DND-41 (cell line): ENCODE results near the gene GBX1.
A peak's percentile ranks its signal among the peaks of the same experiment; 100 is the strongest.

Source experiments
- ATAC-seq: fragments of 200-7000 bp; cut with Tn5 transposase; 3 replicates; pipeline ENCODE4 v1.9.1; 2021; ENCODE audit warnings: low read depth; ENCODE audit not compliant: insufficient read depth
- DNase-seq: peaks from one replicate; pipeline ENCODE4 v3.0.0-alpha.2; 2020
- H2AFZ ChIP-seq: 2 replicates; pipeline ENCODE4 v1.6.0; 2012; ENCODE audit warnings: low read depth, low read length
- H3K27ac ChIP-seq: 2 replicates; pipeline ENCODE4 v1.5.1; 2012; ENCODE audit warnings: low read length, inconsistent platforms
- H3K27me3 ChIP-seq: fragments of 200-600 bp; sonication (generic); 2 replicates; pipeline ENCODE4 v1.6.0; 2012; ENCODE audit warnings: low read length, mild to moderate bottlenecking, inconsistent platforms; ENCODE audit not compliant: insufficient read depth, poor library complexity
- H3K36me3 ChIP-seq: 2 replicates; pipeline ENCODE4 v1.5.1; 2012; ENCODE audit warnings: low read length, inconsistent platforms; ENCODE audit not compliant: insufficient read depth
- H3K4me1 ChIP-seq: 2 replicates; pipeline ENCODE4 v1.5.1; 2012; ENCODE audit warnings: mild to moderate bottlenecking, low read length; ENCODE audit not compliant: insufficient read depth
- H3K4me2 ChIP-seq: 2 replicates; pipeline ENCODE4 v1.6.0; 2012; ENCODE audit warnings: mild to moderate bottlenecking, moderate library complexity, low read length, inconsistent platforms; ENCODE audit not compliant: insufficient read depth
- H3K4me3 ChIP-seq, 2 experiments: fragments of 200-600 bp in 1 of 2; shearing (Covaris generic) in 1 of 2; 2 replicates each; pipeline ENCODE4 v1.5.1; 2012 to 2016; ENCODE audit warnings: inconsistent platforms in 2 of 2, low read length in 2 of 2, mild to moderate bottlenecking in 2 of 2, low read depth in 1 of 2, moderate library complexity in 1 of 2
- H3K79me2 ChIP-seq: 2 replicates; pipeline ENCODE4 v1.6.0; 2012; ENCODE audit warnings: low read length, inconsistent platforms; ENCODE audit not compliant: insufficient read depth
- H3K9ac ChIP-seq: 2 replicates; pipeline ENCODE4 v1.6.0; 2012; ENCODE audit warnings: low read depth, mild to moderate bottlenecking, inconsistent platforms, low read length, moderate library complexity
- H3K9me3 ChIP-seq: 2 replicates; pipeline ENCODE4 v1.5.1; 2012; ENCODE audit warnings: low read length, moderate library complexity, mild to moderate bottlenecking, inconsistent platforms; ENCODE audit not compliant: insufficient read depth, severe bottlenecking
- H4K20me1 ChIP-seq: 2 replicates; pipeline ENCODE4 v1.6.0; 2012; ENCODE audit warnings: low read length; ENCODE audit not compliant: insufficient read depth
- EZH2 ChIP-seq: IDR thresholded peaks from 3 replicates; pipeline ENCODE4 v1.6.1; 2012; ENCODE audit warnings: borderline replicate concordance, low read depth, mild to moderate bottlenecking, moderate library complexity, low read length, inconsistent platforms; ENCODE audit not compliant: severe bottlenecking
- TF ChIP-seq, protein P1 (sequence below): IDR thresholded peaks from 2 replicates; pipeline ENCODE4 v1.5.1; 2012; ENCODE audit warnings: borderline replicate concordance, low read length, moderate library complexity, mild to moderate bottlenecking; ENCODE audit not compliant: poor library complexity, severe bottlenecking; ENCODE audit errors: extremely low read depth

The GBX1 gene

DNA sequence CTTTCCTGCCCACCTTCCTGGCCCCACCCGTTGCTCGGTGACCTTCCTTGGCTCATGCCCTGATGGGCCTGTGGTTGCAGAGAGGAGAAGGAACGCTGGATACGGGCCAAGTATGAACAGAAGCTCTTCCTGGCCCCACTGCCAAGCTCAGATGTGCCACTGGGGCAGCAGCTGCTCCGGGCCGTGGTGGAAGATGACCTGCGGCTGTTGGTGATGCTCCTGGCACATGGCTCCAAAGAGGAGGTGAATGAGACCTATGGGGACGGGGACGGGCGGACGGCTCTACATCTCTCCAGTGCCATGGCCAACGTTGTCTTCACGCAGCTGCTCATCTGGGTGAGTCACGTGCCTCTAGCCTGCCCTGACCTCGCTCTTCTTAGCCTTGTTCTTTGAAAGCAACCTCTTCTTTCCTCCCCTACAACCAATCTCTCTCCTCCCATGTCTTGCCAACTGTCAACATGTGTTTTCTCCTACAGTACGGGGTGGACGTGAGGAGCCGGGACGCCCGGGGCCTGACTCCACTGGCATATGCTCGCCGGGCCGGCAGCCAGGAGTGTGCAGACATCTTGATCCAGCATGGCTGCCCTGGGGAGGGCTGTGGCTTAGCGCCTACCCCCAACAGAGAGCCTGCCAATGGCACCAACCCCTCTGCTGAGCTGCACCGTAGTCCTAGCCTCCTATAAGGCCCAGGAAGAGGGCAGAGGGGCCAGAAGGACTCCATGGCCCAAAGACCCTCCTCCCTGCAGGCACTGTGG is 24.1 kb downstream of the GBX1 start:
- H3K4me2 ChIP-seq = no peak overlapping the region
- peaks cover 23% of the 10 kb centered on the region for H3K36me3 ChIP-seq
- H3K4me3 ChIP-seq = no peak overlapping the region
- no peak overlapping the region for H3K9ac ChIP-seq
- H3K27ac ChIP-seq = no peak overlapping the region
- no peak for DNase-seq
- H3K4me1 ChIP-seq = no peaks in the 10 kb centered on the region
- TF ChIP-seq, protein P1, sequence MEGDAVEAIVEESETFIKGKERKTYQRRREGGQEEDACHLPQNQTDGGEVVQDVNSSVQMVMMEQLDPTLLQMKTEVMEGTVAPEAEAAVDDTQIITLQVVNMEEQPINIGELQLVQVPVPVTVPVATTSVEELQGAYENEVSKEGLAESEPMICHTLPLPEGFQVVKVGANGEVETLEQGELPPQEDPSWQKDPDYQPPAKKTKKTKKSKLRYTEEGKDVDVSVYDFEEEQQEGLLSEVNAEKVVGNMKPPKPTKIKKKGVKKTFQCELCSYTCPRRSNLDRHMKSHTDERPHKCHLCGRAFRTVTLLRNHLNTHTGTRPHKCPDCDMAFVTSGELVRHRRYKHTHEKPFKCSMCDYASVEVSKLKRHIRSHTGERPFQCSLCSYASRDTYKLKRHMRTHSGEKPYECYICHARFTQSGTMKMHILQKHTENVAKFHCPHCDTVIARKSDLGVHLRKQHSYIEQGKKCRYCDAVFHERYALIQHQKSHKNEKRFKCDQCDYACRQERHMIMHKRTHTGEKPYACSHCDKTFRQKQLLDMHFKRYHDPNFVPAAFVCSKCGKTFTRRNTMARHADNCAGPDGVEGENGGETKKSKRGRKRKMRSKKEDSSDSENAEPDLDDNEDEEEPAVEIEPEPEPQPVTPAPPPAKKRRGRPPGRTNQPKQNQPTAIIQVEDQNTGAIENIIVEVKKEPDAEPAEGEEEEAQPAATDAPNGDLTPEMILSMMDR = no peak
- TF ChIP-seq EZH2 = no peak
- no peaks in the 10 kb centered on the region for H3K9me3 ChIP-seq
- peaks cover 4% of the 10 kb centered on the region; the same call in 1 of the 2 replicates for H4K20me1 ChIP-seq
- no peak for ATAC-seq
- no peaks in the 10 kb centered on the region for H3K79me2 ChIP-seq
- H2AFZ ChIP-seq = no peak overlapping the region
- no peaks in the 10 kb centered on the region for H3K27me3 ChIP-seq

DNA sequence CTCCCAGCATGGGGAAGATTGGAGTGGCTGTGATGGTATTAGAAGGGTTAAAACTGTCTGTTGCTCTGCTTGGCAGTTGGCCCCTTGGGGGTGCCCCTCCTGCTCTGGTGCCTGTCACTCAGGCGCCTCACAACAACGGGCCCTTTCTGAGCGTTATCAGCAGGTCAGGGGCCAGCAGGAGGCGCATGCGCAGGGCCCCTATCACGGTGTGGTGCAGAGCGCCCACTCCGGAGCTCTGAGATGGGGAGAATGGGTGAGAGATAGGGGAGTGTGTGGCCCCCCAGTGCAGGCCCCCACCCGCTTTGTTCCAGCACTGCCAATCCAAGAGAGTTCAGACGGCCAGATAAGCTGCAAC is 24.8 kb downstream of the GBX1 start:
- Histone ChIP-seq H3K27ac (no peak overlapping the region), H3K4me1 (no peaks in the 10 kb centered on the region), H3K36me3 (peaks cover 23% of the 10 kb centered on the region), H3K9ac (no peak overlapping the region), H4K20me1 (peaks cover 4% of the 10 kb centered on the region; the same call in 1 of the 2 replicates), H3K79me2 (no peaks in the 10 kb centered on the region), H3K27me3 (no peaks in the 10 kb centered on the region), H3K4me3 (no peak overlapping the region), H3K9me3 (no peaks in the 10 kb centered on the region), H3K4me2 (no peak overlapping the region), H2AFZ (no peak overlapping the region)
- ATAC-seq (0 out of 3 replicates have a peak, but pooled peaks have one; percentile 22), DNase-seq (no peak)
- TF ChIP-seq, protein P1 = no peak
- no peak for TF ChIP-seq EZH2

DNA sequence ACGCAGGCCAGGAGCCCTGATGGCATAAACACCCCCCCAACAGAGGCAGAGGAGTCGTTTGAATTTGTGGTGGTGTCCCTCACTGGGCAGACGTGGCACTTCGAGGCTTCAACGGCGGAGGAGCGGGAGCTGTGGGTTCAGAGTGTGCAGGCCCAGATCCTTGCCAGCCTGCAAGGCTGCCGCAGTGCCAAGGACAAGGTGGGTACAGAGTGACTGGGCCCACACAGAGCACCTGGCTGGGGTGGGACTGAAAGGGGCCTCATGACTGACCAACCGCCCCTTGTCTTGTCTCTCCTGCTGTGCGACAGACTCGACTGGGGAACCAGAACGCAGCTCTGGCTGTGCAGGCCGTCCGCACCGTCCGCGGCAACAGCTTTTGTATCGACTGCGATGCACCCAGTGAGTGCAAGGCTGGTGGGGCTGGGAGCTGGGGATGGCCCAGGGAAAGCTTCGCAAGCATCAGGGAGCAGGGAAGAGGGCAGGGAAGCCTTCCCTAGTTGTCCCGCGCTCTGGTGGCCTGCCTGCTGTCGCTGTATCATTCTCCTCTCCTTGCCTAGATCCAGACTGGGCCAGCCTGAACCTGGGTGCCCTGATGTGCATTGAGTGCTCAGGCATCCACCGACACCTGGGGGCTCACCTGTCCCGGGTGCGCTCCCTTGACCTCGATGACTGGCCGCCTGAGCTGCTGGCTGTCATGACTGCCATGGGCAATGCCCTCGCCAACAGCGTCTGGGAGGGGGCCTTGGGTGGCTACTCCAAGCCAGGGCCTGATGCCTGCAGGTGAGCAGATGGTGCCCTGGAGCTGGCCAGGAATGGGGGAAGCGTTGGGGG is 25.4 kb downstream of the GBX1 start:
- Histone ChIP-seq H2AFZ (no peak overlapping the region), H3K27me3 (no peaks in the 10 kb centered on the region), H4K20me1 (peaks cover 4% of the 10 kb centered on the region; the same call in 1 of the 2 replicates), H3K4me3 (no peak overlapping the region), H3K9ac (no peak overlapping the region), H3K4me2 (no peak overlapping the region), H3K27ac (no peak overlapping the region), H3K4me1 (no peaks in the 10 kb centered on the region), H3K9me3 (no peaks in the 10 kb centered on the region), H3K36me3 (peaks cover 23% of the 10 kb centered on the region), H3K79me2 (no peaks in the 10 kb centered on the region)
- TF ChIP-seq, protein P1 = no peak
- TF ChIP-seq EZH2 = no peak
- no peak for ATAC-seq
- no peak for DNase-seq
